HFFc6 (cell line): ENCODE results near the gene NRSN1. TPM values are rescaled to one million over a fixed set of nuclear protein-coding genes. Genes with fewer than 3 reads are reported as not detected.

Source experiments
- DNase-seq: peaks from one replicate; pipeline ENCODE4 v3.0.0-alpha.2; 2018
- H3K27ac Mint-ChIP-seq: 2 replicates; pipeline ENCODE4 v1.8.0; 2020; ENCODE audit warnings: mild to moderate bottlenecking, mixed read lengths
- H3K27me3 Mint-ChIP-seq: 2 replicates; pipeline ENCODE4 v1.8.0; 2021; ENCODE audit warnings: mild to moderate bottlenecking, moderate library complexity, mixed read lengths; ENCODE audit not compliant: insufficient read depth
- H3K36me3 Mint-ChIP-seq: 2 replicates; pipeline ENCODE4 v1.8.0; 2021; ENCODE audit warnings: low read depth, mixed read lengths
- H3K4me1 Mint-ChIP-seq: 2 replicates; pipeline ENCODE4 v1.8.0; 2020; ENCODE audit warnings: low read depth, mixed read lengths
- H3K4me3 Mint-ChIP-seq: 2 replicates; pipeline ENCODE4 v1.8.0; 2020; ENCODE audit warnings: mild to moderate bottlenecking, moderate library complexity, mixed read lengths
- H3K9me3 Mint-ChIP-seq: 2 replicates; pipeline ENCODE4 v1.8.0; 2020; ENCODE audit warnings: mild to moderate bottlenecking, mixed read lengths
- CTCF ChIP-seq: fragments of 200-600 bp; sonication (generic); IDR thresholded peaks from 2 replicates; pipeline ENCODE4 v1.5.0; 2021; ENCODE audit warnings: antibody characterized with exemption, mild to moderate bottlenecking
- total RNA-seq, 6 experiments: library from RNA; stranded (reverse); fragmentation: NEBNext Ultra II Directional; extraction: Animal tissue kit (Norgen Biotek cat#: 25700); gene quantifications; 2 replicates in 1 of 6; 3 replicates in 5 of 6; pipeline ENCODE4 v1.2.3, GENCODE V29; 2021

The NRSN1 gene
- total RNA-seq, 6 experiments from 2014 or later: not detected

- Mint-ChIP-seq H3K4me1 (no peaks in the 10 kb centered on the region), H3K27me3 (no peaks in the 10 kb centered on the region), H3K27ac (no peak overlapping the region), H3K36me3 (no peaks in the 10 kb centered on the region), H3K9me3 (peaks cover 56% of the 10 kb centered on the region), H3K4me3 (no peak overlapping the region)
- TF ChIP-seq CTCF: no peak
- no peak for DNase-seq
Measured at GRCh38 chr6:24105191-24105590, 20.8 kb upstream of the NRSN1 start.

GRCh38 chr6:24106291-24106690 is 19.7 kb upstream of the NRSN1 start:
- no peak for DNase-seq
- peaks cover 60% of the 10 kb centered on the region for H3K9me3 Mint-ChIP-seq
- no peak overlapping the region for H3K27ac Mint-ChIP-seq
- H3K4me3 Mint-ChIP-seq: no peak overlapping the region
- no peaks in the 10 kb centered on the region for H3K36me3 Mint-ChIP-seq
- no peak for TF ChIP-seq CTCF
- no peaks in the 10 kb centered on the region for H3K27me3 Mint-ChIP-seq
- H3K4me1 Mint-ChIP-seq: no peaks in the 10 kb centered on the region

GRCh38 chr6:24107294-24107693 is 18.7 kb upstream of the NRSN1 start:
- no peak for DNase-seq
- no peaks in the 10 kb centered on the region for H3K36me3 Mint-ChIP-seq
- H3K9me3 Mint-ChIP-seq: peaks cover 60% of the 10 kb centered on the region
- no peak overlapping the region for H3K27ac Mint-ChIP-seq
- no peaks in the 10 kb centered on the region for H3K27me3 Mint-ChIP-seq
- H3K4me3 Mint-ChIP-seq: no peak overlapping the region
- no peaks in the 10 kb centered on the region for H3K4me1 Mint-ChIP-seq
- no peak for TF ChIP-seq CTCF

- H3K9me3 Mint-ChIP-seq: peaks cover 58% of the 10 kb centered on the region
- no peaks in the 10 kb centered on the region for H3K27me3 Mint-ChIP-seq
Measured at GRCh38 chr6:24108056-24108455, 18.0 kb upstream of the NRSN1 start.

GRCh38 chr6:24110417-24110816 is 15.6 kb upstream of the NRSN1 start:
- Mint-ChIP-seq H3K27me3 (no peaks in the 10 kb centered on the region), H3K27ac (no peak overlapping the region), H3K9me3 (peaks cover 72% of the 10 kb centered on the region), H3K4me1 (no peaks in the 10 kb centered on the region), H3K4me3 (no peak overlapping the region), H3K36me3 (no peaks in the 10 kb centered on the region)
- no peak for DNase-seq
- TF ChIP-seq CTCF: no peak

More at GRCh38 chr6:24108056-24108455, 18.0 kb upstream of the NRSN1 start:
- Mint-ChIP-seq H3K36me3 (no peaks in the 10 kb centered on the region), H3K4me3 (no peak overlapping the region), H3K4me1 (no peaks in the 10 kb centered on the region), H3K27ac (no peak overlapping the region)
- TF ChIP-seq CTCF: no peak
- no peak for DNase-seq

GRCh38 chr6:24113891-24114290 is 12.1 kb upstream of the NRSN1 start:
- no peak for DNase-seq
- H3K9me3 Mint-ChIP-seq: peaks cover 67% of the 10 kb centered on the region
- no peaks in the 10 kb centered on the region for H3K4me1 Mint-ChIP-seq
- no peak overlapping the region for H3K4me3 Mint-ChIP-seq
- no peaks in the 10 kb centered on the region for H3K27me3 Mint-ChIP-seq
- no peaks in the 10 kb centered on the region for H3K36me3 Mint-ChIP-seq
- no peak for TF ChIP-seq CTCF
- no peak overlapping the region for H3K27ac Mint-ChIP-seq
